Measurements from ENCODE around the gene ARPC5L.

ARPC5L gene

GRCh38 chr9:124861342-124862229, at the start of gene ARPC5L, which contains the start of gene RPL35:
Gene ARPC5L (plus strand): TSS chr9:124862130. CDS start chr9:124869291, 7,161 bp downstream.
Gene RPL35 (minus strand): TSS chr9:124861957. CDS start chr9:124861912, 45 bp downstream.
- peak; percentile 41; the same call in 1 of the 2 replicates for TF ChIP-seq CTCF (IDR thresholded peaks at IDR 0.05)

GRCh38 chr9:124812441-124812876, 49.5 kb upstream of the ARPC5L start:
- no peak for TF ChIP-seq CTCF (IDR thresholded peaks at IDR 0.05)

- TF ChIP-seq CTCF (IDR thresholded peaks at IDR 0.05), result no peak
These were observed 48.9 kb upstream of the ARPC5L start for GRCh38 chr9:124813041-124813440.

- TF ChIP-seq CTCF (IDR thresholded peaks at IDR 0.05), result no peak
These were observed 48.3 kb upstream of the ARPC5L start for GRCh38 chr9:124813501-124814163.

- TF ChIP-seq CTCF (IDR thresholded peaks at IDR 0.05), result no peak
These were observed 47.8 kb upstream of the ARPC5L start for GRCh38 chr9:124814164-124814535.

GRCh38 chr9:124815601-124816000, 46.3 kb upstream of the ARPC5L start:
- no peak for TF ChIP-seq CTCF (IDR thresholded peaks at IDR 0.05)

GRCh38 chr9:124818431-124819281, 43.3 kb upstream of the ARPC5L start:
- no peak for TF ChIP-seq CTCF (IDR thresholded peaks at IDR 0.05)
